ENCODE measurements around the gene KIF21A. TPM values are rescaled to one million over a fixed set of nuclear protein-coding genes. Genes with fewer than 3 reads are reported as not detected.

Gene KIF21A
- 10 to 100 TPM; 42.3 to 71.8 (median 49.9) TPM for total RNA-seq
- 10 to 100 TPM; 11.4 to 71.8 TPM for polyA plus RNA-seq
- long read RNA-seq, donor 1, partial matches to known transcripts: 18 of 26 reads
- long read RNA-seq, donor 1, other reads (novel, unspliced or antisense): 8 of 26 reads
- long read RNA-seq, donor 2, partial matches to known transcripts: 23 of 31 reads
- long read RNA-seq, donor 2, other reads (novel, unspliced or antisense): 7 of 31 reads
- long read RNA-seq, donor 3, partial matches to known transcripts: 47 of 54 reads
- long read RNA-seq, donor 3, other reads (novel, unspliced or antisense): 7 of 54 reads

GRCh38 chr12:39443081-39443928 is at the start of gene KIF21A:
Gene KIF21A (minus strand): TSS chr12:39443120. CDS start chr12:39442970, 150 bp downstream.
- Histone ChIP-seq H3K9me3 (no peaks in the 10 kb centered on the region), H3K4me3 (peak within 1 kb of the TSS; percentile 77 to 92 (median 86)), H3K4me1 (peaks cover 3 to 24% (median 15%) of the 10 kb centered on the region in 9 donors), H3K27ac (peak within 1 kb of the TSS; percentile 66 to 93 (median 89)), H3K36me3 (no peaks in the 10 kb centered on the region), H3K27me3 (peaks cover 0 to 23% (median 0%) of the 10 kb centered on the region in 7 donors)
- intact Hi-C loops (cut with DNase I): loop anchor here in 5 of 10 donors (2.0 to 10.0 kb wide), 9 partner anchors 21 to 174 kb away; partner anchors contain the start of gene ABCD2 (in 3 of the 5)
- peak; percentile 94 to 99 (median 96) for ATAC-seq
- TF ChIP-seq CTCF (IDR thresholded peaks at IDR 0.05): peak; percentile 39 to 75 (median 68)
- WGBS, 2 donors: 1% methylated on average over 60 to 72 of the region's 72 CpGs
- DNase-seq: peak; percentile 85 to 89

DNA sequence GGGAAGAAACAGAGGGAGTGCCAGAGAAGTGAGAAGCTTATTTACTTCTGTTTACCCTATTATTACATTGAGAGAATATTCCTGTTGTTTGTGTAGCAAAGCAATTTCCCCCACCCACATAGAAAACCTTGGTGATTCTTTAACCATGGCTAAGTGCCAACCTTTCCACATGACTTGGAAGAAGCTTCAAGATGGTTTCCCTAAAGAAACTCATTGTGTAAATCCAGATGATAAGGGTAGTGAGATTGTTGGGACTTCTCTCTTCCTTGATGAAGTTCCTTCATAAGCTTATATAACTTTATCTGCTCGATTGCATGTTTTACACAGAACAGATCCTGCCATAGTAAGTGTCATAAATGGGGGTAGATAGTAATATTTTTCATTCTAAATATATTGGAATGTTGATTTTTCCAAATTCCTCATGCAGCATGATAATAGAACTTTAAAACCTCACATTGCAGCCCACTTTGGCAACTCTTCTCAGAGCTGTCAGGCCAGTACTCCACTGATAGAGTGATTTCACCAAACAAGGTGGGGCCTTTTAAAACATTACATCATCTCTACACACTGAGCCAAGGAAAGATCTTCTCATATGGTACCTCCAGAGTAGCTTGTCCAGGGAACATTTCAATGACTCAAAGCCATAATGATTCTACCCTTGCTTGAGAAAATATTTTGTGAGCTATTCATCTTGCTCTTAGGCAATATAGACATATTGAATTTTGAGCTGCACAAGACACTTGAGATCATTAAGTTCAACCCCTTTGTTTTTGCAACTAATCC is 47.8 kb upstream of the KIF21A start:
- Histone ChIP-seq H3K36me3 (no peaks in the 10 kb centered on the region), H3K9me3 (no peaks in the 10 kb centered on the region), H3K27ac (no peak overlapping the region), H3K4me3 (no peak overlapping the region), H3K27me3 (no peaks in the 10 kb centered on the region), H3K4me1 (no peaks in the 10 kb centered on the region)
- ATAC-seq (peak in 1 of 8 donors; percentile 51), DNase-seq (no peak)
- no peak for TF ChIP-seq CTCF (IDR thresholded peaks at IDR 0.05)
- intact Hi-C loops (cut with DNase I): no loop called here
- WGBS, 2 donors: 57 to 62% methylated on average over 1 of the region's 1 CpG

GRCh38 chr12:39483597-39483996 is 40.7 kb upstream of the KIF21A start:
- WGBS, 2 donors: 88 to 95% methylated on average over 7 of the region's 7 CpGs
- intact Hi-C loops (cut with DNase I): no loop called here
- Histone ChIP-seq H3K27me3 (no peaks in the 10 kb centered on the region), H3K9me3 (no peaks in the 10 kb centered on the region), H3K4me3 (no peak overlapping the region), H3K4me1 (no peaks in the 10 kb centered on the region), H3K27ac (no peak overlapping the region), H3K36me3 (no peaks in the 10 kb centered on the region)
- TF ChIP-seq CTCF (IDR thresholded peaks at IDR 0.05): no peak
- no peak for ATAC-seq
- DNase-seq: no peak

DNA sequence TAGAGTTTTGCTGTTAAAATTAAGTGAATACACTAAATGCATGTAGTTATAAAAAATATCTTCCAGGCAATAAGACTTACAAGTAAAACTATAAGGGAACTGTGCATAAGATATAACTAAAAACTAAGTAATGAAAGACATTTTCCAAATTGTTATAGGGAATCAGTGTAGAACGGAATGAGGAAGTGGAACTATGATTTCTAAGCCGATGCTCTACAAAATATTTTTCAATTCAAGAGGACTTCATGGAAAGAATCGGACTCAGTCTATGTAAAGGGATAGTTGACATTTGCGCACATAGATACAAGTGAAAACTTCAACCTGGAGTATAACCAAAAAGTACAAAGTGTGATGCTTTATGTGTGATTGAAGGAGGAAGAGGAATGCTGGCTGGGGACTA is 40.1 kb upstream of the KIF21A start:
- Histone ChIP-seq H3K27ac (no peak overlapping the region), H3K4me3 (no peak overlapping the region), H3K4me1 (no peaks in the 10 kb centered on the region), H3K9me3 (no peaks in the 10 kb centered on the region), H3K27me3 (no peaks in the 10 kb centered on the region), H3K36me3 (no peaks in the 10 kb centered on the region)
- DNase-seq (no peak), ATAC-seq (no peak)
- intact Hi-C loops (cut with DNase I): no loop called here
- no peak for TF ChIP-seq CTCF (IDR thresholded peaks at IDR 0.05)
- WGBS, 2 donors: 85 to 90% methylated on average over 4 of the region's 4 CpGs
